GM21529 (cell line): ENCODE measurements around the gene AP5Z1.
A peak's percentile ranks its signal among the peaks of the same experiment; 100 is the strongest.

Source experiments
- ATAC-seq: cut with Tn5 transposase; IDR thresholded peaks from one replicate; pipeline ENCODE4 v1.9.1; 2021; ENCODE audit not compliant: unreplicated experiment

Gene AP5Z1

GRCh38 chr7:4745971-4746919 is 29.2 kb upstream of the AP5Z1 start:
- ATAC-seq: no peak

GRCh38 chr7:4747013-4747412 is 28.4 kb upstream of the AP5Z1 start:
- no peak for ATAC-seq

GRCh38 chr7:4747746-4748145 is 27.7 kb upstream of the AP5Z1 start:
- ATAC-seq: no peak

- no peak for ATAC-seq
Observed at GRCh38 chr7:4748231-4748681, 27.2 kb upstream of the AP5Z1 start.

- ATAC-seq: no peak
Observed at GRCh38 chr7:4749363-4749762, 26.1 kb upstream of the AP5Z1 start.

- no peak for ATAC-seq
Observed at GRCh38 chr7:4749798-4750197, 25.6 kb upstream of the AP5Z1 start.

- ATAC-seq: no peak
Observed at GRCh38 chr7:4751398-4751947, 23.9 kb upstream of the AP5Z1 start.

GRCh38 chr7:4753598-4754432 is 21.6 kb upstream of the AP5Z1 start:
- peak; percentile 85 for ATAC-seq

- no peak for ATAC-seq
Observed at GRCh38 chr7:4754433-4755010, 20.9 kb upstream of the AP5Z1 start.

- no peak for ATAC-seq
Observed at GRCh38 chr7:4755045-4755444, 20.4 kb upstream of the AP5Z1 start.

GRCh38 chr7:4758111-4758510 is 17.3 kb upstream of the AP5Z1 start:
- no peak for ATAC-seq

- ATAC-seq: no peak
Observed at GRCh38 chr7:4758791-4759190, 16.6 kb upstream of the AP5Z1 start.

GRCh38 chr7:4759211-4759610 is 16.2 kb upstream of the AP5Z1 start:
- no peak for ATAC-seq

- ATAC-seq: no peak
Observed at GRCh38 chr7:4760952-4761351, 14.5 kb upstream of the AP5Z1 start.

- no peak for ATAC-seq
Observed at GRCh38 chr7:4762121-4763055, 13.0 kb upstream of the AP5Z1 start.

GRCh38 chr7:4763091-4763793 is 12.2 kb upstream of the AP5Z1 start:
- no peak for ATAC-seq

- ATAC-seq: no peak
Observed at GRCh38 chr7:4763794-4764185, 11.6 kb upstream of the AP5Z1 start.

GRCh38 chr7:4764402-4765007 is 10.9 kb upstream of the AP5Z1 start:
- ATAC-seq: no peak
